Colon (tissue), 2 donors: Measurements from ENCODE around the gene HEPACAM2.

Experiments
- FAIRE-seq: peaks from 2 replicates; lab custom pipeline; 2012; peaks lifted over from hg19 to GRCh38; lab: Jason Lieb, UNC
- donor health status: control.
- donor health status: control.

HEPACAM2 gene

DNA sequence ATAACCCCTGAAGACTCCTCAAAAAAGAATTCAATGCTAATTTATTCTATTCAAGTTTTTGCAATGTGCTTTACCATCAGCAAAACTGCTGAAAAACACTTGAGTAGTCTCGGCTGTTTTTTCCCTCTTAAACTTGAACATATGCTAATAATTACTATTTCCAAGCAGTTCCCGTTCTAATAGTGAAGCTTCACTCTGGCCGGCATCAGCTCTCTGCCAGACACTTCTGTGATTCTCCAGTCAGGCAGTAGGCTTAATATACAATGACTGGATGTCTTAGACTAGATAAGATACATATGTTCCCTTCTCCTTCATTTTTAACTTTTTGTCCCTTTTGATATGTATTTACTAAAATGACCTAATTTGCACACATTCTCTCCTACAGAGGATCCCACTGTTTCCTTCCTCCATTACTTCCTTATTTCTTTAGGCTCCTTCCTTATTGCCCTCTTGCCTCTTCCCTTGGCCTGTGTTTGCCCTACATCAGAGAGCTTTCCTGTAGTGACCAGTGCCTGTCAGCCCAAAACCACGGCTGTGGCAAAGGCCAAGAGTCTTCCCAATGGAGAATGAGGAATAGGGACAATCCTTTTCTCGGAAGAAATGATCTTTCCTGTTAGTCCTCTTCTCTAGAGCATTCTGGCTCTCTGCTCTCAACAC, 23.5 kb downstream of the HEPACAM2 start:
- FAIRE-seq = no peak

DNA sequence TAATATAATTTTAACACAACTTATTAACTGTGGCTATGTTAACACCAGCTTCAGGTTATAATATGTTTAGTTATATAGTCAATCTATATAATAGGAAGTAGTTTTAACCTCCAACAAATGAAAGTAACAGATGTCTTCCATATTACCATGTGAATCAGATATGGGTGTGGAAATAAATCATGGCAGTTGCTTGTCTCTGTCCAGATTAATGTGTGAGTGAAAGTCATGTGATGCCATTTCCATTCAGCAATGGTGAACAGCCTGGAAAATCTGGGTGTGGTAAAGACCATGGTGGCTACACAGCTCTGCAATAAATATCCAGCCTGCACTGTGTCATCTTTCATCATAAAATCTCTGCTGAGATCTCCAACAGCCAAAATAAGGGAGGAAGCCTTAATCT, 27.8 kb downstream of the HEPACAM2 start:
- no peak for FAIRE-seq

DNA sequence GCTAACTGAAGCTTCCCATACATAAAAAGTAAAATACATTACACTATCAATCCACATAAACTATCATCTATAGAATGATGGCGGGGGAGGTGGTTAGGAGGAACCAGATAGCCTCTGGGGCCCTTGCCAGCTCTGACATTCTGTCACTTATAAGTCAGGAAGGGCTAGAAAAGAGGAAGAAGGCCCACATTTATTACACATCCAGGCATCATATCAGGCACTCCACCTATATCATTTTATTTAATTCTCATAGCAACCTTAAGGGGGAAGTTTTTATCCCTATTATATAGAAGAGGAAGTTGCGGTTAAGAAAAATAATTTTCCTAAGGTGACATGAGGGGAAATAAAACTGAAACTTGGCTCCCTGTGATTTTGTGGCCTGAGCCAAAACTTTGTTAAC, 29.9 kb downstream of the HEPACAM2 start:
- FAIRE-seq = no peak

- no peak for FAIRE-seq
Measured at GRCh38 chr7:93194386-93194785, 31.9 kb downstream of the HEPACAM2 start.

DNA sequence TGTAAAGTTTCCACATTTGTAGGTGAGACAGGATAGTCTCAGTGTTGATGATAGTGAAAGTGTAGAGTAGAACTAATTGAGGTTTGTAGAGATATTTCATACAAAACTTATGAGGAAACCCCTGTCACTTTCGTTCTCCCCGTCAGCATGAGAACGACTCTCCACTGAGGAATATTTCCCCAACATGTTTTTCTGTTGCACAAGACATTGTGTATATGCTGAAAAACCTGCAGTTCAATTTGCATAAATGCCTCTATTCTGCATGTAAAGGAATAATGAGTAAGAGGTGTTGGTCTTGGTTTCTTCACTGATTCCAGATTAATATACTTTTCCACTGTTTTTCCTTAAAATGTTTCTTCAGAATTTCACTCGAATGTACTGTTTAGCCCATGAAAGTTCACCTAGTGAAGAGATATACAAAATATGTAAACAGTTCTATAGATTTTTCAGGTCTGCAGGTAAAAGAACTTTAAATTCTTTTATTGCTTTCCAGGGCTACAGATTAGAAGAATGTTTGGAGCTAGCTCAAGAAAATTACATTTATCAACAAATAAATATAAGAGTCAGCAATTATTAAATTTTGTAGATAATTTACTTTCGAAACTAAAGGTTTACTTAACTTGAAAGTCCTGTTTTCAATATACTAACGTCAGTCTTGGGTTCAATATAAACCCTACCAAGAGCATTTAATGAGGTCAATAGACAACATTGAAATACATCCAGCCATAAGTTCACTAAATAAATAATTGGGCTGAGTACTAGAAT, 37.2 kb downstream of the HEPACAM2 start:
- no peak for FAIRE-seq

DNA sequence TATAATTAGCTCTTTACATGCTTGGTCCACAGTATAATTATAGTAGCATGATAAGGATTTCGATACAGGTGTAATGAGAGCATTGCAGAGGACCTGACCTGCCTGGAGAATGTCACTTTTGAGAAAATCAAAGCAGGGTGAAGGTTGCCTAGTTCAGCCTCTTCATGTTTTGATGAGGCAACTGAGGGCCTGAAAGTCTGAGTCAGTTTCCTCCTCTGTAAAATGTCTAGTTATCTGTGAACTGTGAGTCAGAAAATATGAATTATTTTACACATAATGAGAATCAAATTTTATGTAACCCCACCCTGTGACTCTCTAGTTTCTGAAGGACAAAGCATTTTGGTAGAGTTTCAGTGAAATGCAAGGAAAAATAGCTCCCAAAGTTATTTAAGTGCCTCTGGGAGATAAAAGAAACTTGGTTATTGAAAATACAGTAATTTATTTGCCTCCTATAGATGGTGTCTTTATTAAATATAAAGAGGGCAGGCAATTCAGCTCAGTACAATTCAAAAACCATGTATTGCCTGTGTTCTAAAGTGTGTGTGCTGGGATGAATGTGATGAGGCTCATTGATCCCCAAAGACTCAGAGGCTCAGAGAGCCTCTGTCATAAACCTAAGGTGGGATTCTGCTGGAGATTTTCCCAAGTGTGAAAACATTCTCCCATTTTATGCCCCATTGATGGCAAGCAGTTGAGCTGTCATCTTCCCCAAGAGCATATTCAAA, 40.8 kb downstream of the HEPACAM2 start:
- FAIRE-seq = no peak

- FAIRE-seq = no peak
Measured at GRCh38 chr7:93179173-93179572, 47.1 kb downstream of the HEPACAM2 start.

DNA sequence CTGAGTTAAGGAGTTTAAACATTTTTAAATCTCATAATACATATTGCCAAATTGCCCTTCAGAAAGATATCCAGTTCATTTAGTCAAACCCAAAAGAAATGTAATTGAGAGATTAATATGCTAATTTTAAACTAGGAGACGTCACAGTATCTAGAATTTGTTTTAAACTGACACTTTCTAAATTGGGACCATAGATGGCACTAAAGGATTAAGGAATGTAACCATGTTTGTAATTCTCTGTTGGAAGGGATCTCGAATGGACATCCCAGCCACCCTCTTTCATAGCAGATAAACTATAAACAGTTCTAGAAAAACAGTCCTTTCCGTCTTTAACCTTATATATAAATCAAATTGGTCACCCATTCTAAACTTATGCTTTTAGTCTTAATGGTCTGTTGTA, 48.1 kb downstream of the HEPACAM2 start:
- peak; percentile 10 for FAIRE-seq

DNA sequence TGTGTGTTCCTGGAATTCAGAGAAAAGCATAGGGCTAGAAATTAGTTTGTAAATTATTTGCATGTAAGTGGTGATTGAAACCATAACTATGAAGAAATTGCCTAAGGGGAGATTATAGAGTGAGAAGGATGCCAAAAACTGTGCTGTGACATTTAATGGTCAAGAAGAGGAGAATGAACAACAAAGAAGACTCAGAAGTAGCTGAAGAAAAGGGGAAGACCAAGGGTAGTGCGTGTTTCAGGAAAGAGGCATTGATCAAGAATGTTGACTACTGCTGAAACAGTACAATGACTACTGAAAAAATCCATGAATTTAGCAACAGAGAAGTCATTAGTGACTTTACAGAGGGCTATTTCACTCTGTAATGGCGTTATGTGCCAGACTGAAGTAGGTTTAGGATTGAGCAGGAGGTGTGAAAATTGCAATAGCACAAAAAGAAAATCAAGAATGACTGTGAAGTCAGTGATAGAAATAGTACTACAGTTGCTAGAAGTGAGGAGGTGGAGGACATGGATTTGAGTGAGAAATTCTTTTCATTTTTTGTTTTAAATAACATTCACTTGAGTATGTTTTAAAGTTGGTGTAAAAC, 49.2 kb downstream of the HEPACAM2 start:
- no peak for FAIRE-seq

DNA sequence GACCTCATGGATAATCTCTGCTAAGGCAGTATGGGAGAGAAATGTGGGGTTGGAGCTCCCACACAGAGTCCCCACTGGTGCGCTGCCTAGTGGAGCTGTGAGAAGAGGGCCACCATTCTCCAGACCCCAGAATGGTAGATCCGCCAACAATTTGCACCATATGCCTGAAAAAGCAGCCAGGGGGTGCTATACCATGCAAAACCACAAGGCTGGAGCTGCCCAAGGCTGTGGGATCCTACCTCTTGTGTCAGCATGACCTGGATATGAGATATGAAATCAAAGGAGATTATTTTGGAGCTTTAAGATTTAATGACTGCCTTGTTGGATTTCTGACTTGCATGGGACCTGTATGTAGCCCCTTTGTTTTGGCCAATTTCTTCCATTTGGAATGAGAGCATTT, 51.0 kb downstream of the HEPACAM2 start:
- FAIRE-seq = no peak

DNA sequence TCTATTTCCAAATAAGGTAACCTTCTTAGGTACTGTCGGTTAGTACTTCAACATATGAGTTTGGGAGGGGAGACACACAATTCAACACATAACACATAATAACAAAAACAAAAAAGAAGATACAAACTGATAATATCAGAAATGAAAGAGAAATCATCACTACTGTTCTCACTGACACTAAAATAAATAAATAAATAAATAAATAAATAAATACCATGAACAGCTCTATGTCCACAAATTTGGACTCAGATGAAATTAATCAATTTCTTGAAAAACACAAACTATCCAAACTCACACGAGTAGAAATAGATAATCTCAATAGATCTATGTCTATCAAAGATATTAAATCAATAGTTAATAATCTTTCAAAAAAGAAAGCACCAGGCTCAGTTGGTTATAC, 53.6 kb downstream of the HEPACAM2 start:
- no peak for FAIRE-seq

DNA sequence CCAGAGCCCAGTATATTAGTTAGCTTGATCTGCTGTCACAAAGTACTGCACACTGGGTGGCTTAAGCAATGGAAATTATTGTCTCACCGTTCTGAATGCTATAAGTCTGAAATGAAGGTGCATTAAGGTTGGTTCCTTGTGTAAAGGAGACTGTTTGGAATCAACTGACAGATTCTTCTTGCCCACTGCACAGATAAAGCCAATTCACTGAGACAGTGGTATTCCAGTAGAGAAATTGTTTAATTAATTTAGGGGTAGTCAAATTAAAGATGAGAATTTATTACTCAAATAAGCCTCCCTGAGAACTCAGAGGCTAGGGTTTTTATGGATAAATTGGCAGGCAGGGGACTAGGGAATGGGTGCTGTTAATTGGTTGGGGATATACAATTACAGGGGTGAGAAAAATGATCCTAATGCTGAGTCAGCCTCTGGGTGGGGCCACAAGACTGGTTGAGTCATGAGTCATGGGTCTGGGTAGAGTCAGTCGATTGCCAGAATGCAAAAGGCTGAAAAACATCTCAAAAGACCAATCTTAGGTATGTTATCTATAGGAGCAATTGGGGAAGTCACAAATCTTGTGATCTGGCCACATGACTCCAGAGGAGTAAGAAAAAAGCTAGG, 54.6 kb downstream of the HEPACAM2 start:
- no peak for FAIRE-seq

DNA sequence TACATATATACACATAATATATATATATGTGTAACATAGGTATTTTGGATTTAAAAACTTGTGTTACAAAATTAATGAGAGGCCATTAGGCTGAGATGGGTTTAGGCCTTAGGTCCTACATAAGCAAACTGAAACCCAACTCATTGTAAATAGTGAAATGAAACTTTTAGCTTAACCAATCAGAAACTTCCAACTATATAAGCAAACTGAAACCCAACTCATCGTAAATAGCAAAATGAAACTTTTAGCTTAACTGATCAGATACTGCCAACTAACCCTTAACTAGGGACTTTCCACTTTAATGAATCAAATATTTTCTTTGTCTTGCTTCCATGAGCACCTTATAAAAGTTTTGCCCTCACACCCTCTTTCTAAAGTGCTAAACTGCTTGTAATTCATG, 60.8 kb downstream of the HEPACAM2 start:
- no peak for FAIRE-seq

DNA sequence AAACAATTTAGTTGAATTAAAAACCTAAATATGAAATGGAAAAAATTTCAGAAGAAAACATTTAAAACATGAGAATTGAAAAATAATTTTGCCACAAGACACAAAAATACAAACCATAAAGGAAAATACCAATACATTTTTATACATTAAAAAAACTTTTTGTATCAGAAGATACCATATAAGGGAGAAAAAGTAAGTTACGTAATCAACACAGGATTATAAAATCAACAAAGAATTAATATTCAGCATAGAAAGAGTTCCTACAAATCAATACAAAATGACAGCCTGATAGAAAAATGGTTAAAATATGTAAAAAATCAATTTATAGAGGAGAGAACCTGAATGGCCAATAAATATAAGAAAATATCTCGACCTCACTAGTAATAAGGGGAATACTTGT, 61.5 kb downstream of the HEPACAM2 start:
- peak; percentile 31 for FAIRE-seq

DNA sequence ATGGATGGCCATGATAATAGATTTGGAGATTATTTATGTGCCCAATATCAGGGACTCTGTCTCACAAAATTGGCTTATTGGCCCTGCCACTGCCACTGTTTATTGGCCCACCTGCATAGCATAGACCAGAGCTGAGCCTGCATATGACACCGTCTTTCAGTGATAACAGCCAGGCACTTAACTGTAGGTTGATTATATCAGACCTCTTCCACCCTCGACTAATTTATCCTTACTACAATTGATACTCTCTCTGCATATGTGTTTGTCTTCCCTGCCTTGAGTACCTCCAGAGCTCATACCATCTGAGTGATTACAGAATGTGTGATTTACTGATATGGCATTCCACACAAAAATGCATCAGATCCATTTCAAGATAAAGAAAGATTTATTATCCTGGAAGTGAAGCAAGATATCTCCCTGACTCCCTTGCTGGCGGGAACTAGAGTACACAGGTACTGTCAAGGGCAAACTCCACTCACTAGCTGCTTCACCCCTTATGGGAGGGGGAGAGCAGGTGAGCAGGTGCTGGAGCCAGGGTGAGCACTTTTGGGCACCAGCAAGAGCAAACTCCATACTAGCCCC, 65.0 kb downstream of the HEPACAM2 start:
- FAIRE-seq = no peak

DNA sequence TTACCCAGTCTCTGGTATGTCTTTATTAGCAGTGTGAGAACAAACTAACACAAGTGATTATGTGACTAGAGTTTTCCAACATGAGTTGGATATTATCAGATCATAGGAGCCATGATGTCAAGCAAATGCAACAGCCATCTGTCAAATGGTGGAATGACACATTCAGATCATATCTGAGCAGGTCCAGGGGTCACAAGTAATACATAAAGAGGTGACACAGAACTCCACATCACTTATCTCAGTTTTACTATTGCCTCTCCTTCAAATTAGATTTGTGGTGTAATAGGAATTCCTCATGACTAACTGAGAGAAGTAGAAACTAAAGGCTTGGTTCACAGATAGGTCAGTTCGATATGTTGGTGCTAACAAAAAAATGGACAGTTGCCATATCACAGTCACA, 65.9 kb downstream of the HEPACAM2 start:
- no peak for FAIRE-seq

DNA sequence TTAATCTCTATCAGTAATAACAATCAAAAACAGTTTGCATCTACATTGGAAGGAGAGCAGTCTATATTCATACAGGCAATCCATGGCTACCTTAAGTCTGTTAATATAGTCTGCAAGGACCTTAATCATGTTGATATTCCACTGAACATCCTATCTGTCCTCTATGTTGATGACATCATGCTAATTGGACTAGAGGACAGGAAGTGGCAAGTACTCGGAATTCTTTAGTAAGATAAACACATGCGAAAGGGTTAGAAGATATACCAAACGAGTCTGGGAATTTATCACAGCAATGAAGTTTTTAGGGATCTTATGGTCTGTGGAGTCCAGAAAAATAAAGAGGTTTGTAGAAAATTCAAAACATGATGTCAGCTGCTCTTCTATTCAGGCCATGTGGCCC, 66.8 kb downstream of the HEPACAM2 start:
- FAIRE-seq = no peak

DNA sequence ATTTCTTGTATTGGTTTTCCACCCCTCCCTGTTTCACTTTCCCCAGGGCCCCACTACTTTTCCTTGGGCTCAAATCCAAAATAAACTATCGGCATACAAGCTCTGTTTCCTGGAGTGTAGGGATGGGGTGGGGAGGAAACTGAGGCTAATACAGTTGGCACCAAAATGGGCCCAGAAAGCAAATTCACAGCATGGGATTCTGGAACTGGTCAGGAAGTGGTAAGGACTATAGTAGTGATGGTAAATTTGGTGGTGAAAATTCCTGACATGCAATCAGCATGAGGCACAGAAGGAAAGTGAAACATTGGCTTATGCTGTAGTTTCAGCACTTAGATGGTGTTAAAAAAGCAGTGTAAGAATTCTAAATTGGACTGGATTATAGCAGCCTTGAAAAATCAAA, 69.4 kb downstream of the HEPACAM2 start:
- FAIRE-seq = no peak

DNA sequence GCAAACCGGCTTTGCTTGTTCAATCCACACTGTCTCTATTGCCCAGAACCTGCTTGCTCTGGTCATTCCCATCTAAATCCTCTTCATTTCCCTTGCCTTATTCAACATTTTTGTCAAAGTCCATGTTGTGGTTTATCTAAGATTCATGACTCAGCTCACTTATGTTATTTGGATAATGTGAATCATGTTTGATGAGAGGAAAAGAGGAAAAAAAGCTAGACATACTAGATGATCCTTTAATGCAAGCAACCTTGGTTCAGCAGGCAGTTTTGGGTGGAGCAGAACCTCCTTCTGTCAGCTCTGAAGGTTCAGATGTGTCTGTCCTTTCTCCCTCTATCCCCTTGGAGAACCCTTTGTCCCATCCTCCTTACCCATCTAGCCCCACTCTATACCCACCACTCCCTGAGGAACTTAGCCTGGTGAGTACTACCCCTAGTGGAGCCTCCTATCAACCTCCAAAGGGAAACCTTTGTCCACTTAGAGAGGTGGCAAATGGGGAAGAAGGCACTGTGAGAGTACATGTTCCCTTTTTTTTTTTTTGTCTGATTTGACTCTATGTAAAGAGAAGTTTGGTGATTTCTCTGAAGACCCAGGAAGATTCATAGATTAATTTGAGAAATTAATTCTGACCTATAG, 76.0 kb downstream of the HEPACAM2 start:
- no peak for FAIRE-seq

DNA sequence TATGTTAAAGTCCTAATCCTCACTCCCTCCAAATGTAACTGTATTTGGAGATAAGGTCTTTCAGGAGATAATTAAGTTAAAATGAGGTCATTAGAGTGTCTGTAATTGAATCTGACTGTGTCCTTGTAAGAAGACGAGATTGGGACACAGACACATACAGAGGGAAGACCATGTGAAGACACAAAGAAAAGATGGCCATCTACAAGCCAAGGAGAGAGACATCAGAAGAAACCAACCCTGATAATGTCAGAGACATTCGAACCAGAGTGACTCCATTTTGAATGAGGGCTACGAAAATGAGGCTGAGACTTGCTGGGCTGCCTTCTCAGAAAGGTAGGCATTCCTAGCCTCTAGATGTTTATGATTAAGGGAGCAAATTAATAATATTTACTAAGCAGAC, 77.5 kb downstream of the HEPACAM2 start:
- no peak for FAIRE-seq

DNA sequence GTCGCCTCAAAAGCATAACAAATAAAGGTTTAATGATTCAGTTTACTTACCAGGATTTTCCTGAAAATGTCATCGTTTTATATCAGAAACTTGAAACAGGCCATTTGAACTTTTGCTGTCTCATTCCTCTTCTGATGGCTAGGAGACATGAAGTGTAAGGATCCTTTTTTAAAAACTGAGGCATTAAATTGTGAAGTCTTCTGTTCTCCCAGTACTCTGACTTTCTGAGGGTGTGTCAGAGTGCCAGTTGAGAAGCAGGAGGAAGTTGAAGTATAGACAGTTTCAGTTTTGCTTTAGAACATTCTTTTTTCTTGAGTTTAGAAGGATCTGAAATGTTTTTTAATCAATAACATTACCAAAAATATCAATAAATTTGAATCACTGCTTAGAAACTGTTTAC, 78.1 kb downstream of the HEPACAM2 start, which contains the start of gene SAMD9L:
Gene SAMD9L, minus strand, starts transcription at position 242 of the 400 bp plus-strand sequence. CDS start 12,414 bp downstream, outside the sequence.
- FAIRE-seq = peak; percentile 31
